Kidney (tissue), 22 donors: ENCODE results near the gene ZNF557. TPM values are rescaled to one million over a fixed set of nuclear protein-coding genes. Genes with fewer than 3 reads are reported as not detected.
A peak's percentile ranks its signal among the peaks of the same experiment; 100 is the strongest.
"Not testable (repeated sequence)": the region's sequence is repeated elsewhere in the genome, so short reads cannot be mapped to it uniquely, and the experiment has no call there.

ENCODE experiments used
- DNase-seq, 5 donors: peaks; one replicate each; pipeline ENCODE4 v3.0.0-alpha.2; 2013 to 2020
- FAIRE-seq: peaks from 2 replicates; lab custom pipeline; 2012; peaks lifted over from hg19 to GRCh38; lab: Jason Lieb, UNC
- H3K27ac ChIP-seq, 2 donors: one replicate each; pipeline ENCODE4 v1.7.0; 2013; ENCODE audit warnings: low read depth in 2 of 2, low read length in 2 of 2, inconsistent platforms in 1 of 2
- H3K27me3 ChIP-seq: one replicate; pipeline ENCODE4 v1.7.1; 2013; ENCODE audit warnings: low read length, inconsistent platforms; ENCODE audit not compliant: control insufficient read depth, insufficient read depth
- H3K36me3 ChIP-seq, 3 donors: one replicate each; pipeline versions ENCODE4 v1.7.0 to v1.7.1; 2013; ENCODE audit warnings: low read length in 3 of 3, control low read depth in 1 of 3, inconsistent platforms in 1 of 3; ENCODE audit not compliant: insufficient read depth in 3 of 3, control insufficient read depth in 2 of 3
- H3K4me1 ChIP-seq, 3 donors: one replicate each; pipeline versions ENCODE4 v1.7.0 to v1.7.1; 2013; ENCODE audit warnings: low read length in 3 of 3, inconsistent platforms in 1 of 3, low read depth in 1 of 3; ENCODE audit not compliant: control insufficient read depth in 2 of 3, insufficient read depth in 2 of 3
- H3K4me3 ChIP-seq, 3 donors: one replicate each; pipeline versions ENCODE4 v1.7.0 to v1.8.1; 2013; ENCODE audit warnings: low read length in 3 of 3, control low read depth in 1 of 3, inconsistent platforms in 1 of 3
- H3K9ac ChIP-seq, 3 donors: one replicate each; pipeline versions ENCODE4 v1.7.0 to v1.7.1; 2013; ENCODE audit warnings: low read length in 3 of 3, control low read depth in 1 of 3, inconsistent platforms in 1 of 3
- H3K9me3 ChIP-seq, 3 donors: one replicate each; pipeline versions ENCODE4 v1.7.0 to v1.7.1; 2013; ENCODE audit warnings: low read length in 3 of 3, control low read depth in 1 of 3, inconsistent platforms in 1 of 3; ENCODE audit not compliant: control insufficient read depth in 2 of 3, insufficient read depth in 1 of 3
- CTCF ChIP-seq: IDR thresholded peaks from 3 replicates; pipeline ENCODE4 v1.5.1; 2012; ENCODE audit warnings: mild to moderate bottlenecking, moderate library complexity, borderline replicate concordance; ENCODE audit not compliant: insufficient read depth; ENCODE audit errors: extremely low read depth
- intact Hi-C: fragments of 100-400 bp; cut with DNase I; formaldehyde crosslinking; loops from one replicate; pipeline ENCODE4 v1.11.1; 2022
- long read RNA-seq, 10 donors: library from polyadenylated mRNA in 1 of 10; unstranded in 1 of 10; transcript quantifications; one replicate each; pipeline ENCODE4 v2.0.0 and lab custom pipeline, GENCODE V29; 2021 to 2026
- polyA plus RNA-seq: library from polyadenylated mRNA; stranded (reverse); fragments of 350-450 nt; fragmentation: Illumina TruSeq; extraction: RNeasy Lipid Tissue Mini Kit (QIAGEN cat#74804); gene quantifications from one replicate; pipeline ENCODE4 v1.2.3, GENCODE V29; 2014; ENCODE audit warnings: low read depth, low replicate concordance; ENCODE audit not compliant: insufficient read depth
- total RNA-seq: library from RNA; stranded (reverse); fragmentation: NEBNext Ultra II Directional; extraction: Animal tissue kit (Norgen Biotek cat#: 25700); gene quantifications from one replicate; pipeline ENCODE4 v1.2.1, GENCODE V29; 2021
- donor health status: control.
- donor health status: control.
- donor health status: control.
- donor health status: control.
- donor health status: control.
- donor health status: DM: yes; HTN: yes; CAD: no.
- donor health status: Normal renal cell carcinoma (clear cell type).

The ZNF557 gene
- total RNA-seq (13.2 TPM), polyA plus RNA-seq (1.3 TPM)
- long read RNA-seq, donor 1: 0 reads
- long read RNA-seq, donor 2, partial matches to known transcripts: 0 of 1 reads
- long read RNA-seq, donor 2, other reads (novel, unspliced or antisense): 0 of 1 reads
- long read RNA-seq, donor 3: 0 reads
- long read RNA-seq, donor 4: 0 reads
- long read RNA-seq, donor 5: 0 reads
- long read RNA-seq, donor 6, partial matches to known transcripts: 0 of 1 reads
- long read RNA-seq, donor 6, other reads (novel, unspliced or antisense): 0 of 1 reads
- long read RNA-seq, donor 7, full-length matches to known transcripts: 2 of 8 reads
- long read RNA-seq, donor 7, partial matches to known transcripts: 1 of 8 reads
- long read RNA-seq, donor 7, other reads (novel, unspliced or antisense): 5 of 8 reads
- long read RNA-seq, donor 8, partial matches to known transcripts: 0 of 1 reads
- long read RNA-seq, donor 8, other reads (novel, unspliced or antisense): 0 of 1 reads
- long read RNA-seq, donor 9, partial matches to known transcripts: 0 of 1 reads
- long read RNA-seq, donor 9, other reads (novel, unspliced or antisense): 0 of 1 reads
- long read RNA-seq, donor 10, partial matches to known transcripts: 0 of 1 reads
- long read RNA-seq, donor 10, other reads (novel, unspliced or antisense): 0 of 1 reads

GRCh38 chr19:7069042-7069903, at the start of gene ZNF557:
ZNF557 (plus strand) TSS chr19:7069703; CDS start chr19:7075075, 5,372 bp downstream.
- DNase-seq (peak; percentile 98 to 100 (median 99)), FAIRE-seq (no peak)
- no peak for TF ChIP-seq CTCF
- H3K36me3 ChIP-seq: peaks cover 2 to 11% (median 8%) of the 10 kb centered on the region in 3 donors
- peak within 1 kb of the TSS; percentile 68 to 96 (median 80) for H3K9ac ChIP-seq
- H3K4me1 ChIP-seq: peaks cover 0 to 6% (median 0%) of the 10 kb centered on the region in 3 donors
- H3K4me3 ChIP-seq: peak within 1 kb of the TSS; percentile 81 to 95 (median 95)
- no peaks in the 10 kb centered on the region for H3K27me3 ChIP-seq
- peak within 1 kb of the TSS; percentile 67 to 86 for H3K27ac ChIP-seq
- no peaks in the 10 kb centered on the region for H3K9me3 ChIP-seq
- intact Hi-C loops: no loop called here

GRCh38 chr19:7021331-7021730, 48.2 kb upstream of the ZNF557 start, which contains the start of gene MBD3L2B:
MBD3L2B (minus strand) TSS chr19:7021431; CDS start chr19:7021397, 34 bp downstream.
- H3K27ac ChIP-seq, H3K9ac ChIP-seq, DNase-seq, H3K36me3 ChIP-seq, H3K9me3 ChIP-seq, H3K4me3 ChIP-seq, H3K27me3 ChIP-seq, H3K4me1 ChIP-seq, intact Hi-C loops, FAIRE-seq: not testable (repeated sequence)

GRCh38 chr19:7028790-7029189, 40.7 kb upstream of the ZNF557 start:
- H3K9me3 ChIP-seq, DNase-seq, H3K9ac ChIP-seq, H3K27ac ChIP-seq, H3K27me3 ChIP-seq, H3K36me3 ChIP-seq, FAIRE-seq, H3K4me1 ChIP-seq, H3K4me3 ChIP-seq, intact Hi-C loops: not testable (repeated sequence)

GRCh38 chr19:7030278-7030677, 39.2 kb upstream of the ZNF557 start, which contains the start of gene MBD3L5:
MBD3L5 (plus strand) TSS chr19:7030578; CDS start chr19:7030612, 34 bp downstream.
- FAIRE-seq, H3K4me3 ChIP-seq, intact Hi-C loops, H3K9me3 ChIP-seq, H3K36me3 ChIP-seq, DNase-seq, H3K4me1 ChIP-seq, H3K27ac ChIP-seq, H3K27me3 ChIP-seq, H3K9ac ChIP-seq: not testable (repeated sequence)

GRCh38 chr19:7040079-7040478, 29.4 kb upstream of the ZNF557 start, which contains the start of gene MBD3L4:
MBD3L4 (minus strand) TSS chr19:7040179; CDS start chr19:7040144, 35 bp downstream.
- intact Hi-C loops, H3K4me1 ChIP-seq, H3K9me3 ChIP-seq, H3K27me3 ChIP-seq, FAIRE-seq, DNase-seq, H3K9ac ChIP-seq, H3K27ac ChIP-seq, H3K4me3 ChIP-seq, H3K36me3 ChIP-seq: not testable (repeated sequence)

- H3K27me3 ChIP-seq, DNase-seq, H3K4me3 ChIP-seq, FAIRE-seq, H3K4me1 ChIP-seq, H3K36me3 ChIP-seq, intact Hi-C loops, H3K9ac ChIP-seq, H3K9me3 ChIP-seq, H3K27ac ChIP-seq: not testable (repeated sequence)
These were observed 27.9 kb upstream of the ZNF557 start for GRCh38 chr19:7041563-7041962.
